ENCODE data around the gene LGR6. TPM values are rescaled to one million over a fixed set of nuclear protein-coding genes. Genes with fewer than 3 reads are reported as not detected.
"Not testable (repeated sequence)": the region's sequence is repeated elsewhere in the genome, so short reads cannot be mapped to it uniquely, and the experiment has no call there.

Gene LGR6
- polyA plus RNA-seq, 1 experiment = not detected

DNA sequence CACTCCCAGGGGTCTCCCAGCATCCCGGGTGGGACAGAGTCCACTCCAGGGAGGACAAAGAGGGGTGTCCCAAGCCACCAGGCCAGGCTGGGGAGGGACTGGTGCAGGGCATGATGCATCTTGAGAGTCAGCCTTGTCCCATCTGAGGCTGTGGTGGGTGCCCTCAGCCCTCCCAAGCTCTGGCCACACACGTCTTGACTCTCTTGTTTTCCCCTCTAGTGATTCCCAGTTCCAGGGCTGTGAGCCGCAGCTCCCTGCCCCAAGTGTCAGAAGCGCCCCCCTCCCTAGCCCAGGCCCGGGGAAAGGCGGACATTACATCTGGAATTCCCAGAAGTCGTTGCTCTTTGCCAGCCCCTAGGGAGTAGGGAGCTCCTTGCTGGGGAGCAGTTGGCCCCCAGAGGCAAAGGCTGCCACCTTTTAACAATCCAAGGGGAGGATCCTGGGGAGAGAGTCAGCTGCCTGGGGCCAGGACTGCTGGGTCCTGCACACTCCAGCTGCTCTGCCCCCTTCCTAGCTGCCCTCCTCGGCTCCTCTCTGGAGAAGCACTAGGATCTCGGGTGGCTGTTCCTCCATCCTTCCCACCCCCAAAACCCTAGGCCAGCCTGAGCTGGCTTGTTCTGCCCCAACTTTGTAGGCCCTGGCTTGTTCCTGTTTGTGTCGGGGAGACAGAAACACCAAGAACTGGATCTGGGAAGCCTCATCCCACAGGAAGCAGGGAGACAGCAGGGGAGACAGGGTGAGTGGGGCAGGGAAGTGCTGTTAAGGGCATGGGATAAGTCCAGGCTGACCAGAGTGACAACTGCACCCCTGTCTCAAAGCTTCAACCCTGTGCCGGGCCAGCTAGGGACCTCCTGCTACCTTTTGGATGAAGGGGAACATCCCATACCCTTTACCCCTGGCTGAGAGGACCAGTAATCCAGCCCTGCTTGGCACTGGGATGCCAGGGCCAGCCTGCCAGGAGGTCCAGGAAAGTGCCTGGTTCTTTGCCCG lies 30.0 kb upstream of the LGR6 start:
- ChIA-PET CTCF (interaction anchor here (1.2 to 1.4 kb wide), 2 partner anchors 9 to 556 kb away, joined by 5 to 6 read pairs; no protein-coding TSS in a partner anchor), POLR2A (no interaction called here)
- no peak for DNase-seq (ENCODE audit: low read depth)
- no peaks in the 10 kb centered on the region for H3K36me3 ChIP-seq (ENCODE audit: control insufficient read depth, insufficient read depth, low read length)
- H3K27me3 ChIP-seq (ENCODE audit: control insufficient read depth, insufficient read depth, low read length) = peaks cover 6% of the 10 kb centered on the region; the same call in 1 of the 2 replicates
- TF ChIP-seq, protein P1, sequence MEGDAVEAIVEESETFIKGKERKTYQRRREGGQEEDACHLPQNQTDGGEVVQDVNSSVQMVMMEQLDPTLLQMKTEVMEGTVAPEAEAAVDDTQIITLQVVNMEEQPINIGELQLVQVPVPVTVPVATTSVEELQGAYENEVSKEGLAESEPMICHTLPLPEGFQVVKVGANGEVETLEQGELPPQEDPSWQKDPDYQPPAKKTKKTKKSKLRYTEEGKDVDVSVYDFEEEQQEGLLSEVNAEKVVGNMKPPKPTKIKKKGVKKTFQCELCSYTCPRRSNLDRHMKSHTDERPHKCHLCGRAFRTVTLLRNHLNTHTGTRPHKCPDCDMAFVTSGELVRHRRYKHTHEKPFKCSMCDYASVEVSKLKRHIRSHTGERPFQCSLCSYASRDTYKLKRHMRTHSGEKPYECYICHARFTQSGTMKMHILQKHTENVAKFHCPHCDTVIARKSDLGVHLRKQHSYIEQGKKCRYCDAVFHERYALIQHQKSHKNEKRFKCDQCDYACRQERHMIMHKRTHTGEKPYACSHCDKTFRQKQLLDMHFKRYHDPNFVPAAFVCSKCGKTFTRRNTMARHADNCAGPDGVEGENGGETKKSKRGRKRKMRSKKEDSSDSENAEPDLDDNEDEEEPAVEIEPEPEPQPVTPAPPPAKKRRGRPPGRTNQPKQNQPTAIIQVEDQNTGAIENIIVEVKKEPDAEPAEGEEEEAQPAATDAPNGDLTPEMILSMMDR (IDR thresholded peaks at IDR 0.05; ENCODE audit: insufficient read depth, low read depth, low read length) = no peak
- H3K4me3 ChIP-seq (ENCODE audit: low read depth, low read length) = no peak overlapping the region

DNA sequence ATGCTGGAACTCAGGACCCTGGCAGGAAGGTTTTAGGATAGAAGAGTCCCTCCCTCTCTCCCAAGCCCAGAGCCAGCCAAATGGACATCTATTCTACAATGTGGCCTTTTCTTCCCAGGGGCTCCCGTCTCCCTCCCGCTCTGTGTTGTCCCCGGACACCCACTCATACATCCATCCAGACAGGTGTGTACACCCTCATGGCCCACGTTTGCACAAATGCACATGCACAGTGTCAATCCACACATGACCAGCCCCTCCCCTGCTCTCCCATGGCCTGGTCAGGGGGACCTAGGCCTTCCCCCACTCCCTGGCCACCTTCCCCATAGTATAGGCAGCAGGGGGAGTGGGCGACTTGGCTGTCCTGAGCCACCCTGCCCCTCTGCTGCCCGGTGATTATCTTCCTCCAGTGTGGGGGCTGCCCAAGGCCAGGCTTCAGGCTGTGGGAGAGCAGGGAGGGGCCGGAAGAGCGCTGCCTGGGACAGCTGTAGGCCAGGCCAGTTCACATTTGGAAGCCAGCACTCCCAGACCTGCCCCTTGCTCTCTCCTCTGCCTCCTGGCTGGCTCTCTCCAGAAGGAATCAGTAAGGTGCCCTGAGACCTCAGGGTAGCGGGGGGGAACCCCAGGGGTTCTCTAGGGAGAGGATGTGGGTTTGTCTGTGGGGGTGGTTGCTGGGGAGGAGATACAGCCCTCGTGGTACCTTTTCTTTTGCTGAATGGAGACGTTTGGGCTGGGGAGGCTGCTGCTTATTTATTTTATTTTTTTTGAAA lies 29.1 kb upstream of the LGR6 start:
- DNase-seq (ENCODE audit: low read depth) = no peak
- Histone ChIP-seq H3K27me3 (ENCODE audit: control insufficient read depth, insufficient read depth, low read length) (peaks cover 6% of the 10 kb centered on the region), H3K4me3 (ENCODE audit: low read depth, low read length) (no peak overlapping the region), H3K36me3 (ENCODE audit: control insufficient read depth, insufficient read depth, low read length) (no peaks in the 10 kb centered on the region)
- TF ChIP-seq, protein P1 (IDR thresholded peaks at IDR 0.05; ENCODE audit: insufficient read depth, low read depth, low read length) = no peak
- CTCF ChIA-PET = interaction anchor here (1.1 to 2.5 kb wide), 3 partner anchors 9 to 555 kb away, joined by 5 to 10 read pairs (median 6); no protein-coding TSS in a partner anchor
- POLR2A ChIA-PET = no interaction called here

DNA sequence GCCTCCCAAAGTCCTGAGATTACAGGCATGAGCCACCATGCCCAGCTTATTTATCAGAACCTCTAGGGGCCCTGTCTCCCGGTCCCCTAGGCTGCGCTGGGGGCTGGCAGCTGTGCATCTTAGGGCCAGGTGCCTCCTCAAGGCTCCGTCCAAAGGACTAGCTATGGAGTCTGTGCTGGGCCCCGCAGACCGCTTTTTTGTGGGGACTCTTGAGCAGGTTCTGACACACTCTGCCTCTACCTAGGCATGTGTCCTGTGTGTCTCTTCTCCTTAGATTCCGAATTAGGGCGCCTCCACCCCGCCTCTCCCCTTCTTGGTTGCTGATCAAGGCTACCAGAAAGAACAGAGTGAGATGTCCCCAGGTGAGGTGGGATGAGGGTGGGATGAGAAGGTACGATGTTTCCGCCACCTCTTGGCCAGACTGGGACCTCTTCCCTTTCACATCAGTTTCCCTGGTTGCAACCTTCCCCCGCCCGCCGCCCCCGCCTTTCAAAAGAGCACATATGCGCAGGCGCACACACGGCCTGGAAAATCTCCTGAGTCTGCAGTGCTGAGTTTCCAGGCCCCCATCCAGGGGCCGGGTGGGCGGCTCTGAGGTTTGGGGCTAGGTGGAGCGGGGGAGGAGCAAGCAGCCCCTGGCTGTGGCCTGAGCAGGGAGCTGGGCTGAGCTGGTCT lies 28.2 kb upstream of the LGR6 start:
- H3K27me3 ChIP-seq (ENCODE audit: control insufficient read depth, insufficient read depth, low read length) = peaks cover 8% of the 10 kb centered on the region
- H3K36me3 ChIP-seq (ENCODE audit: control insufficient read depth, insufficient read depth, low read length) = no peaks in the 10 kb centered on the region
- DNase-seq (ENCODE audit: low read depth) = no peak
- ChIA-PET POLR2A (no interaction called here), CTCF (interaction anchor here (1.1 to 2.5 kb wide), 2 partner anchors 10 to 24 kb away, joined by 5 to 10 read pairs; no protein-coding TSS in a partner anchor)
- no peak overlapping the region for H3K4me3 ChIP-seq (ENCODE audit: low read depth, low read length)
- TF ChIP-seq, protein P1 (IDR thresholded peaks at IDR 0.05; ENCODE audit: insufficient read depth, low read depth, low read length) = no peak

DNA sequence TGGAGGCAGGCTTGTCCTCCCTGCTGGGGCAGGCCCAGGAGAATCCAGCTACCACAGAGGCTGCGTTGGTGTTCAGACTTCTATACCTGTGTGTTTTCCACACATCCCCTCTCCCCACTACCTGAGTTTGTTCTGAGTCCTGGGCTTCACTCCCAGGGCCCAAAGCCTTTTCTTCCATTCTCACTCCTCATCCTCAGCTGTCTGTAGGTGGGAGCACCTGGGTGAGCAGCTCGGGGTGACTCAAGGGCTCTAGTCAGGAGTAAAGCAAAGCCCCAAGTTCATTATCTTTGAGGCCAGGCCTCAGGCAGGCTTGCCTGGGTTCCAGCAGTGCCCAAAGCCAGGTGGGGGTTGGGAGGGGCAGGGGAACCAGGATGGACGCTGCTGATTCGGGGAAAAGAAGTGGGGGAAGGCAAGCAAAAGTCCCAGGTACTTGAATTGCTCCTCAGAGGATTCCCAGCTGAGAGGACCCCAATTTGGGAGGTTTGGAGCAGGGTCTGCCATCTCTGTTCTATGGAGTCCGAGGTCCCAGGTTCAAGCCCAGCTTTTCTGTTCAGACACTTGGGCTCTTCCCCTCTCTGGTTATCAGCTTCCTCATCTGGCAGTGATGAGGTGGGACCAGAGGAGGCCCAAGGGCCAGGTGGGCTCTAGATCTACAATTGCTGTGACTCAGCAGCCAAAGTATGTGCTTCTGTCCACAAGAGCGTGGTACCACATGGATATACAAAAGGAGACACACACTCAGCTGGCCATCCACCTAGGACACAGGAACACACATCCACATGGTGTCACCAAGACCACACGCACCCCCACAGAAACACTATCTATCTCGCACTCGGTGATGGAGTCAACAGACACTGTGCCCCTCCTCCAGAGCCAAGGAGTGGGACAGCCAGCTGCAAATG lies 27.4 kb upstream of the LGR6 start:
- CTCF ChIA-PET = interaction anchor here (1.1 to 2.5 kb wide), 2 partner anchors 11 to 23 kb away, joined by 5 to 10 read pairs; no protein-coding TSS in a partner anchor
- DNase-seq (ENCODE audit: low read depth) = no peak
- Histone ChIP-seq H3K4me3 (ENCODE audit: low read depth, low read length) (no peak overlapping the region), H3K36me3 (ENCODE audit: control insufficient read depth, insufficient read depth, low read length) (no peaks in the 10 kb centered on the region), H3K27me3 (ENCODE audit: control insufficient read depth, insufficient read depth, low read length) (peaks cover 9% of the 10 kb centered on the region)
- POLR2A ChIA-PET = no interaction called here
- TF ChIP-seq, protein P1 (IDR thresholded peaks at IDR 0.05; ENCODE audit: insufficient read depth, low read depth, low read length) = no peak

DNA sequence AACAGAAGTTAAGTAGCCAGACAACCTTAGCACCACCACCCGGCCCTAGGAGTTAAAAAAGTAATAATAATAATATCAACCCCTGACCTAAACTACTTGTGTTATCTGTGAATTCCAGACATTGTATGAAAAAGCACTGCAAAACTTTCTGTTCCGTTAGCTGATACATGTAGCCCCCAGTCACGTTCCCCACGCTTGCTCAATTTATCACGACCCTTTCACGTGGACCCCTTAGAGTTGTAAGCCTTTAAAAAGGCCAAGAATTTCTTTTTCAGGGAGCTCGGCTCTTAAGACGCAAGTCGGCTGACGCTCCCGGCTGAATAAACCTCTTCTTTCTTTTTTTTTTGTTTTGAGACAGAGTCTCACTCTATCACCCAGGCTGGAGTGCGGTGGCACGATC lies 26.5 kb upstream of the LGR6 start:
- H3K27me3 ChIP-seq (ENCODE audit: control insufficient read depth, insufficient read depth, low read length); DNase-seq (ENCODE audit: low read depth); POLR2A ChIA-PET; H3K36me3 ChIP-seq (ENCODE audit: control insufficient read depth, insufficient read depth, low read length); H3K4me3 ChIP-seq (ENCODE audit: low read depth, low read length): not testable (repeated sequence)
- CTCF ChIA-PET = interaction anchor here (1.2 to 2.5 kb wide), 2 partner anchors 17 to 22 kb away, joined by 4 to 10 read pairs; no protein-coding TSS in a partner anchor

Data from BJ (cell line).